TTC549 (cell line): ENCODE data around the gene C4BPA.

ENCODE experiments used
- FAIRE-seq: peaks from 2 replicates; lab custom pipeline; 2012; peaks lifted over from hg19 to GRCh38; lab: Jason Lieb, UNC

C4BPA gene

GRCh38 chr1:207077470-207078377, 26.3 kb upstream of the C4BPA start:
- FAIRE-seq, result peak; percentile 97

GRCh38 chr1:207078578-207079132, 25.4 kb upstream of the C4BPA start:
- no peak for FAIRE-seq

GRCh38 chr1:207079706-207080241, 24.3 kb upstream of the C4BPA start:
- FAIRE-seq, result no peak

- no peak for FAIRE-seq
These were observed 22.9 kb upstream of the C4BPA start for GRCh38 chr1:207081088-207081487.

- FAIRE-seq, result no peak
These were observed 22.2 kb upstream of the C4BPA start for GRCh38 chr1:207081806-207082205.

GRCh38 chr1:207084232-207084631, 19.8 kb upstream of the C4BPA start:
- FAIRE-seq, result no peak

- FAIRE-seq, result no peak
These were observed 19.3 kb upstream of the C4BPA start for GRCh38 chr1:207084701-207085180.

GRCh38 chr1:207085887-207086286, 18.1 kb upstream of the C4BPA start:
- no peak for FAIRE-seq

- no peak for FAIRE-seq
These were observed 15.9 kb upstream of the C4BPA start for GRCh38 chr1:207088161-207088560.

GRCh38 chr1:207088701-207089626, 15.1 kb upstream of the C4BPA start, which contains the start of gene C4BPB:
Gene C4BPB, plus strand, starts transcription at chr1:207088860. Its CDS starts 672 bp downstream, at chr1:207089532.
- FAIRE-seq, result no peak

GRCh38 chr1:207089627-207090355, 14.2 kb upstream of the C4BPA start:
- no peak for FAIRE-seq

GRCh38 chr1:207091200-207091908, 12.7 kb upstream of the C4BPA start:
- no peak for FAIRE-seq

GRCh38 chr1:207093944-207094343, 10.1 kb upstream of the C4BPA start:
- FAIRE-seq, result no peak

- FAIRE-seq, result no peak
These were observed 6.1 kb upstream of the C4BPA start for GRCh38 chr1:207097871-207098324.

GRCh38 chr1:207101720-207102119, 2.3 kb upstream of the C4BPA start:
- no peak for FAIRE-seq

- no peak for FAIRE-seq
These were observed 1.9 kb upstream of the C4BPA start for GRCh38 chr1:207102146-207102545.

GRCh38 chr1:207102659-207103058, 1.4 kb upstream of the C4BPA start:
- FAIRE-seq, result no peak

- FAIRE-seq, result no peak
These were observed 5.0 kb downstream of the C4BPA start for GRCh38 chr1:207109004-207109403.

GRCh38 chr1:207112616-207113296, 8.7 kb downstream of the C4BPA start:
- no peak for FAIRE-seq

- no peak for FAIRE-seq
These were observed 11.2 kb downstream of the C4BPA start for GRCh38 chr1:207115269-207115668.
